ENCODE data around the gene RAB24.

RAB24 gene

GRCh38 chr5:177332031-177332895 is 28.7 kb upstream of the RAB24 start:
- no peaks in the 10 kb centered on the region for H3K79me2 ChIP-seq (ENCODE audit: insufficient read depth, low read length)
- no peak overlapping the region for H2AFZ ChIP-seq (ENCODE audit: low read depth, low read length)
- ATAC-seq (ENCODE audit: insufficient read depth, low read depth) = no peak
- no peak overlapping the region for H3K9ac ChIP-seq (ENCODE audit: low read depth, low read length)
- no peaks in the 10 kb centered on the region for H3K27me3 ChIP-seq (ENCODE audit: insufficient read depth, low read length, poor library complexity)
- H3K36me3 ChIP-seq (ENCODE audit: insufficient read depth, low read length) = peaks cover 72% of the 10 kb centered on the region
- no peak overlapping the region for H3K27ac ChIP-seq (ENCODE audit: low read length)
- TF ChIP-seq CTCF (IDR thresholded peaks at IDR 0.05; ENCODE audit: borderline replicate concordance, extremely low read depth, low read length, poor library complexity, severe bottlenecking) (no peak), EZH2 (IDR thresholded peaks at IDR 0.05; ENCODE audit: borderline replicate concordance, low read depth, low read length, severe bottlenecking) (no peak)
- H3K4me3 ChIP-seq (ENCODE audit: low read depth in 1 of 2, low read length in 2 of 2) = no peak overlapping the region
- no peaks in the 10 kb centered on the region for H3K9me3 ChIP-seq (ENCODE audit: insufficient read depth, low read length, severe bottlenecking)
- peaks cover 23% of the 10 kb centered on the region; the same call in 1 of the 2 replicates for H4K20me1 ChIP-seq (ENCODE audit: insufficient read depth, low read length)
- H3K4me1 ChIP-seq (ENCODE audit: insufficient read depth, low read length) = no peaks in the 10 kb centered on the region
- no peak overlapping the region for H3K4me2 ChIP-seq (ENCODE audit: insufficient read depth, low read length)
- no peak for DNase-seq

GRCh38 chr5:177330991-177331842 is 27.7 kb upstream of the RAB24 start:
- Histone ChIP-seq H3K9ac (ENCODE audit: low read depth, low read length) (no peak overlapping the region), H3K4me2 (ENCODE audit: insufficient read depth, low read length) (no peak overlapping the region), H2AFZ (ENCODE audit: low read depth, low read length) (no peak overlapping the region), H3K27ac (ENCODE audit: low read length) (no peak overlapping the region), H3K36me3 (ENCODE audit: insufficient read depth, low read length) (peaks cover 61% of the 10 kb centered on the region), H3K27me3 (ENCODE audit: insufficient read depth, low read length, poor library complexity) (no peaks in the 10 kb centered on the region), H3K4me1 (ENCODE audit: insufficient read depth, low read length) (no peaks in the 10 kb centered on the region), H3K4me3 (ENCODE audit: low read depth in 1 of 2, low read length in 2 of 2) (no peak overlapping the region), H3K79me2 (ENCODE audit: insufficient read depth, low read length) (no peaks in the 10 kb centered on the region), H4K20me1 (ENCODE audit: insufficient read depth, low read length) (peaks cover 20% of the 10 kb centered on the region; the same call in 1 of the 2 replicates), H3K9me3 (ENCODE audit: insufficient read depth, low read length, severe bottlenecking) (no peaks in the 10 kb centered on the region)
- DNase-seq (no peak), ATAC-seq (ENCODE audit: insufficient read depth, low read depth) (no peak)
- TF ChIP-seq CTCF (IDR thresholded peaks at IDR 0.05; ENCODE audit: borderline replicate concordance, extremely low read depth, low read length, poor library complexity, severe bottlenecking) = no peak
- TF ChIP-seq EZH2 (IDR thresholded peaks at IDR 0.05; ENCODE audit: borderline replicate concordance, low read depth, low read length, severe bottlenecking) = no peak

GRCh38 chr5:177329883-177330282 is 26.4 kb upstream of the RAB24 start:
- H3K27me3 ChIP-seq (ENCODE audit: insufficient read depth, low read length, poor library complexity) = no peaks in the 10 kb centered on the region
- H3K79me2 ChIP-seq (ENCODE audit: insufficient read depth, low read length) = no peaks in the 10 kb centered on the region
- no peak overlapping the region for H3K9ac ChIP-seq (ENCODE audit: low read depth, low read length)
- H3K4me2 ChIP-seq (ENCODE audit: insufficient read depth, low read length) = no peak overlapping the region
- no peak for DNase-seq
- no peak overlapping the region for H2AFZ ChIP-seq (ENCODE audit: low read depth, low read length)
- H3K4me1 ChIP-seq (ENCODE audit: insufficient read depth, low read length) = no peaks in the 10 kb centered on the region
- no peak for TF ChIP-seq EZH2 (IDR thresholded peaks at IDR 0.05; ENCODE audit: borderline replicate concordance, low read depth, low read length, severe bottlenecking)
- TF ChIP-seq CTCF (IDR thresholded peaks at IDR 0.05; ENCODE audit: borderline replicate concordance, extremely low read depth, low read length, poor library complexity, severe bottlenecking) = no peak
- ATAC-seq (ENCODE audit: insufficient read depth, low read depth) = no peak
- peaks cover 48% of the 10 kb centered on the region for H3K36me3 ChIP-seq (ENCODE audit: insufficient read depth, low read length)
- H3K4me3 ChIP-seq (ENCODE audit: low read depth in 1 of 2, low read length in 2 of 2) = no peak overlapping the region
- H3K27ac ChIP-seq (ENCODE audit: low read length) = no peak overlapping the region
- peaks cover 18% of the 10 kb centered on the region; the same call in 1 of the 2 replicates for H4K20me1 ChIP-seq (ENCODE audit: insufficient read depth, low read length)
- no peaks in the 10 kb centered on the region for H3K9me3 ChIP-seq (ENCODE audit: insufficient read depth, low read length, severe bottlenecking)

All from DND-41 (cell line).